GM23338 (cell line): ENCODE results near the gene KCNIP3. TPM values are rescaled to one million over a fixed set of nuclear protein-coding genes. Genes with fewer than 3 reads are reported as not detected.

Source experiments
- ATAC-seq: fragments of 200-7000 bp; cut with Tn5 transposase; 3 replicates; pipeline ENCODE4 v1.9.1; 2020
- DNase-seq: peaks from one replicate; pipeline ENCODE4 v3.0.0-alpha.2; 2015; ENCODE audit warnings: low spot score
- H2AFZ ChIP-seq: fragments of 200-600 bp; sonication (generic); 2 replicates; pipeline ENCODE4 v1.8.0; 2016; ENCODE audit warnings: antibody characterized with exemption, mild to moderate bottlenecking, moderate library complexity
- H3F3A ChIP-seq: fragments of 200-600 bp; sonication (generic); replicated peaks from 2 replicates; pipeline ENCODE4 v1.8.0; 2017; ENCODE audit warnings: antibody characterized with exemption, mixed run types, low read depth
- H3K27ac ChIP-seq: fragments of 200-600 bp; sonication (generic); 2 replicates; pipeline ENCODE4 v1.6.1; 2016; ENCODE audit warnings: low read depth
- H3K27me3 ChIP-seq: fragments of 200-600 bp; sonication (generic); 2 replicates; pipeline ENCODE4 v1.8.0; 2016; ENCODE audit warnings: mild to moderate bottlenecking, mixed run types, moderate library complexity; ENCODE audit not compliant: insufficient read depth
- H3K36me3 ChIP-seq: fragments of 200-600 bp; sonication (generic); 2 replicates; pipeline ENCODE4 v1.8.0; 2016; ENCODE audit warnings: mild to moderate bottlenecking; ENCODE audit not compliant: insufficient read depth
- H3K4me1 ChIP-seq: fragments of 200-600 bp; sonication (generic); 2 replicates; pipeline ENCODE4 v1.8.0; 2016; ENCODE audit warnings: mild to moderate bottlenecking, moderate library complexity; ENCODE audit not compliant: insufficient read depth
- H3K4me2 ChIP-seq: fragments of 200-600 bp; sonication (generic); 2 replicates; pipeline ENCODE4 v1.7.1; 2017; ENCODE audit warnings: mixed run types
- H3K4me3 ChIP-seq: fragments of 200-600 bp; sonication (generic); 2 replicates; pipeline ENCODE4 v1.6.1; 2016; ENCODE audit warnings: mixed run types
- H3K79me2 ChIP-seq: fragments of 200-600 bp; sonication (generic); replicated peaks from 2 replicates; pipeline ENCODE4 v1.8.0; 2017; ENCODE audit warnings: mild to moderate bottlenecking; ENCODE audit not compliant: insufficient read depth
- H3K9me2 ChIP-seq: fragments of 200-600 bp; sonication (generic); 2 replicates; pipeline ENCODE4 v1.8.0; 2017; ENCODE audit not compliant: insufficient read depth
- H4K20me1 ChIP-seq: fragments of 200-600 bp; sonication (generic); replicated peaks from 2 replicates; pipeline ENCODE4 v1.8.0; 2017; ENCODE audit warnings: mild to moderate bottlenecking; ENCODE audit not compliant: insufficient read depth
- H3K27ac Mint-ChIP-seq: 2 replicates; pipeline ENCODE4 v1.8.0; 2020; ENCODE audit warnings: inconsistent platforms, mild to moderate bottlenecking, moderate library complexity, mixed read lengths
- H3K27me3 Mint-ChIP-seq: 3 replicates; pipeline ENCODE4 v1.8.0; 2022; ENCODE audit warnings: low read depth, mild to moderate bottlenecking, moderate library complexity, mixed read lengths, inconsistent platforms; ENCODE audit not compliant: insufficient read depth, poor library complexity
- H3K36me3 Mint-ChIP-seq: 3 replicates; pipeline ENCODE4 v1.8.0; 2021; ENCODE audit warnings: low read depth, mild to moderate bottlenecking, inconsistent platforms, moderate library complexity, mixed read lengths
- H3K4me1 Mint-ChIP-seq: 3 replicates; pipeline ENCODE4 v1.8.0; 2020; ENCODE audit warnings: mild to moderate bottlenecking, inconsistent platforms, mixed read lengths
- H3K4me3 Mint-ChIP-seq: 3 replicates; pipeline ENCODE4 v1.8.0; 2021; ENCODE audit warnings: moderate library complexity, mild to moderate bottlenecking, inconsistent platforms, mixed read lengths
- H3K9me3 Mint-ChIP-seq: 3 replicates; pipeline ENCODE4 v1.8.0; 2020; ENCODE audit warnings: moderate library complexity, mild to moderate bottlenecking, inconsistent platforms, mixed read lengths
- EZH2phosphoT487 ChIP-seq: fragments of 200-600 bp; sonication (generic); IDR thresholded peaks from one replicate; pipeline ENCODE4 v1.8.1; 2018; ENCODE audit warnings: antibody characterized with exemption; ENCODE audit not compliant: unreplicated experiment
- POLR2AphosphoS5 ChIP-seq: IDR thresholded peaks from 2 replicates; pipeline ENCODE4 v1.6.1; 2016; ENCODE audit warnings: antibody characterized with exemption, low read depth
- REST ChIP-seq: IDR thresholded peaks from one replicate; pipeline ENCODE4 v1.6.1; 2018; ENCODE audit warnings: antibody characterized with exemption; ENCODE audit not compliant: unreplicated experiment
- STAT1 ChIP-seq: IDR thresholded peaks from one replicate; pipeline ENCODE4 v1.6.1; 2016; ENCODE audit warnings: antibody characterized with exemption; ENCODE audit not compliant: unreplicated experiment
- ZNF114 ChIP-seq: fragments of 250-450 bp; sonication (Bioruptor Pico); IDR thresholded peaks from 2 replicates; pipeline ENCODE4 v1.5.0; 2020; ENCODE audit warnings: mild to moderate bottlenecking, moderate library complexity
- ZNF331 ChIP-seq: fragments of 250-450 bp; sonication (Bioruptor Pico); IDR thresholded peaks from 2 replicates; pipeline ENCODE4 v1.5.0; 2020; ENCODE audit warnings: low read depth, mild to moderate bottlenecking, moderate library complexity
- ZNF462 ChIP-seq: fragments of 250-450 bp; sonication (Bioruptor Pico); IDR thresholded peaks from 2 replicates; pipeline ENCODE4 v1.5.0; 2020; ENCODE audit warnings: mild to moderate bottlenecking, moderate library complexity
- polyA plus RNA-seq: library from polyadenylated mRNA; unstranded; fragments of >200 nt; fragmentation: Nextera tagmentation; extraction: Ambion mirVana; gene quantifications from 2 replicates; pipeline ENCODE4 v1.2.1, GENCODE V29; 2016
- total RNA-seq: library from RNA; depleted of rRNA; stranded (reverse); fragments of >200 nt; shearing (Covaris generic); gene quantifications from 2 replicates; pipeline ENCODE4 v1.2.3, GENCODE V29; 2014
- TF ChIP-seq, protein P1 (sequence below), 2 experiments: fragments of 200-600 bp in 1 of 2; sonication (generic) in 1 of 2; conservative IDR thresholded peaks; 2 replicates each; pipeline versions ENCODE4 v1.5.1 to v1.6.1; 2016 to 2017; ENCODE audit warnings: antibody characterized with exemption in 2 of 2, low read depth in 2 of 2, mild to moderate bottlenecking in 2 of 2, moderate library complexity in 1 of 2

The KCNIP3 gene
- total and polyA plus RNA-seq, 2 experiments from 2014 or later, result 0.32 to 0.83 TPM

GRCh38 chr2:95317665-95318425 is 20.7 kb downstream of the KCNIP3 start:
- Mint-ChIP-seq H3K27me3 (peaks cover 10% of the 10 kb centered on the region), H3K4me1 (peaks cover 7% of the 10 kb centered on the region), H3K27ac (no peak overlapping the region; the same call in 1 of the 2 replicates), H3K9me3 (no peaks in the 10 kb centered on the region), H3K36me3 (no peaks in the 10 kb centered on the region; the same call in 2 of the 3 replicates), H3K4me3 (no peak overlapping the region)
- no peaks in the 10 kb centered on the region for H3K4me1 ChIP-seq
- no peaks in the 10 kb centered on the region for H4K20me1 ChIP-seq
- DNase-seq, result no peak
- H3K4me3 ChIP-seq, result no peak overlapping the region
- no peak for ATAC-seq
- H3K9me2 ChIP-seq, result no peaks in the 10 kb centered on the region
- no peaks in the 10 kb centered on the region for H3K79me2 ChIP-seq
- H3F3A ChIP-seq, result no peaks in the 10 kb centered on the region
- TF ChIP-seq STAT1 (no peak), ZNF462 (no peak), ZNF331 (CRISPR knock-in tag) (no peak), POLR2AphosphoS5 (no peak), ZNF114 (CRISPR knock-in tag) (no peak), EZH2phosphoT487 (no peak), REST (no peak)
- TF ChIP-seq, protein P1, sequence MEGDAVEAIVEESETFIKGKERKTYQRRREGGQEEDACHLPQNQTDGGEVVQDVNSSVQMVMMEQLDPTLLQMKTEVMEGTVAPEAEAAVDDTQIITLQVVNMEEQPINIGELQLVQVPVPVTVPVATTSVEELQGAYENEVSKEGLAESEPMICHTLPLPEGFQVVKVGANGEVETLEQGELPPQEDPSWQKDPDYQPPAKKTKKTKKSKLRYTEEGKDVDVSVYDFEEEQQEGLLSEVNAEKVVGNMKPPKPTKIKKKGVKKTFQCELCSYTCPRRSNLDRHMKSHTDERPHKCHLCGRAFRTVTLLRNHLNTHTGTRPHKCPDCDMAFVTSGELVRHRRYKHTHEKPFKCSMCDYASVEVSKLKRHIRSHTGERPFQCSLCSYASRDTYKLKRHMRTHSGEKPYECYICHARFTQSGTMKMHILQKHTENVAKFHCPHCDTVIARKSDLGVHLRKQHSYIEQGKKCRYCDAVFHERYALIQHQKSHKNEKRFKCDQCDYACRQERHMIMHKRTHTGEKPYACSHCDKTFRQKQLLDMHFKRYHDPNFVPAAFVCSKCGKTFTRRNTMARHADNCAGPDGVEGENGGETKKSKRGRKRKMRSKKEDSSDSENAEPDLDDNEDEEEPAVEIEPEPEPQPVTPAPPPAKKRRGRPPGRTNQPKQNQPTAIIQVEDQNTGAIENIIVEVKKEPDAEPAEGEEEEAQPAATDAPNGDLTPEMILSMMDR (conservative IDR thresholded peaks at IDR 0.05; ENCODE audit: low read depth in 2 of 2), result no peak
- H3K4me2 ChIP-seq, result no peak overlapping the region
- H3K27me3 ChIP-seq, result no peaks in the 10 kb centered on the region
- no peak overlapping the region for H2AFZ ChIP-seq
- no peak overlapping the region for H3K27ac ChIP-seq
- no peaks in the 10 kb centered on the region for H3K36me3 ChIP-seq
